H54 (cell line): Measurements from ENCODE around the gene MLXIP.
A peak's percentile ranks its signal among the peaks of the same experiment; 100 is the strongest.

Experiments used
- DNase-seq: peaks from one replicate; pipeline ENCODE4 v3.0.0; 2011; ENCODE audit warnings: low spot score, mixed read lengths; ENCODE audit not compliant: insufficient read length
- FAIRE-seq: peaks from 3 replicates; lab custom pipeline; 2011; peaks lifted over from hg19 to GRCh38; lab: Jason Lieb, UNC
- POLR2A ChIP-seq: IDR thresholded peaks from 2 replicates; pipeline ENCODE4 v1.6.1; 2011; ENCODE audit warnings: low read depth, mild to moderate bottlenecking, low read length

Gene MLXIP

DNA sequence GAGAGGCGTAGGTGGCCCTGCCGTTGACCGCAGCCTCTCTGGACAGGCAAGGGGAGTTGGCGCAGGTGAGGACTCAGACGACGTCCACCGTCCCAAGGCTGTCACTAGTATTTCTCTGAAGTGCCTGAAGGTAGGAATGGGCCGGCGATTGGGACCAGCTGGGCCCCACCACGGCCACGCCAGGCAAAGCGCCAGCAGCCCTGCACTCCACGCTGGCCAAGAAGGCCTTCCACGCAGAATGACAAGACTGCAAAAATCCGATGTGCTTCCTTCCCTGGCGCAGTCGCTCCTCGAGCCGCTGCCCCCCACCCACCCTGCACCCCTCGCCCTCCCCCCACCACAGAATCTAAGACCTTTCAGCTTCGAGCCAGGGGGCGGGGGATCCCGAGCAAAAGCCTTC lies 17.3 kb upstream of the MLXIP start:
- FAIRE-seq: no peak
- TF ChIP-seq POLR2A: no peak

DNA sequence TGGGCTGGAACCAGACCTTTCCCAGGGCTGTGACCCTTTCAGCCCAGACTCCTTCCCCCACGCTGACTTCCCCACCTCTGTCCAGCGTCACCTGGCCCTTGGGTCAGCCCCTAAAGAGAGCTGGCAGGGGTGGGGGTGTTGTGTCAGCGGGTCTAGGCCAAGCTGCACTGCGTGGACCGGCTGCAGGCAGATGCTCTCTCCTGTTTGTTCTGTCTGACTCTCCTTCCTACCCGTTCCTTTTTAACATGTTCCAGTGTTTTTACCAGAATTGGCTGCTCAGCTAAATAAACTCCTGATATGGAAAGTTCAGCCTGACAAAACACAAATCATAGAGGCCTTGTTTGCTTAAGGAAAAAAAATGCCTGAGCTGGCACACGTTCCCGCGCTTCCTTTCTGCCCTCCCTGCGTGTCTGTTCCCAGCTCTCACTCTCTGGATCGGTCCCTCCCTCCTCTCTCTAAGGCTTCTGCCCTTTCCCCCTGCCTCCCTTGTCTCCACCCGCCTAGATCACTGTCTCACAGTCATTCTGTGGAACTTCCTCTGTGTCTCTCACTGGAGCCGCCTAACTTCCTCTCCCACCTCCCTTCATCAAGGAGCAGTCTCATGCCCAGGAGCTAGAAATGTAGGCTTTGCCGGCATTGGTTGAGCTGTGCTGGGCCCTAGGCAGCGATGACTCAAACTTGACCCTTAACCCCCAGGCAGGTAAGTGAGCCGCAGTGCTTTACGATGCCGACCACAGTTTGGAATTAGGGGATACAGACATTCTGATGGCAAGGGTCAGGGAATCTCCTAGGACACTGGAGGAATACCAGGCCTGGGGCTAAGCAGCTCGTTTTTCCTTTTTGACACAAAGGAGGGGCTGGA lies 15.5 kb upstream of the MLXIP start:
- peak; percentile 68 for DNase-seq
- no peak for TF ChIP-seq POLR2A
- FAIRE-seq: no peak

More for the DNA sequence above, 17.3 kb upstream of the MLXIP start:
- no peak for DNase-seq

DNA sequence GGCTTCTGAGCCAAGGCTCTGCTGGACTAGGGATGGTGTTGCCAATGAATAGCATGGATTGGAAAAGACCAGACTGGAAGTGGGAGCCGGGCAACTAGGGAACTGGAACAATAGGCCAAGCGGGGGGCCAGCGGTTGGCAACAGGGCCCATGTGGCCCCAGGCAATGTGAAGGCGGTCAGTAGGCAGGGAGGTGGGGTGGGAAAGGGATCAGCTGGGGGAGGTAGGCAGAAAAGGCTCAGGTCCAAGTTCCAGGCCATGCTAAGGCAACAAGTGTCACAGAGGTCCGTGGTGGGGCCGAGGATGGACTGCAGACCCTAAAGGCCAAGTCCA lies 14.9 kb upstream of the MLXIP start:
- no peak for TF ChIP-seq POLR2A
- FAIRE-seq (no peak), DNase-seq (no peak)

- no peak for FAIRE-seq
Observed at GRCh38 chr12:122064025-122064777, 14.4 kb upstream of the MLXIP start.

DNA sequence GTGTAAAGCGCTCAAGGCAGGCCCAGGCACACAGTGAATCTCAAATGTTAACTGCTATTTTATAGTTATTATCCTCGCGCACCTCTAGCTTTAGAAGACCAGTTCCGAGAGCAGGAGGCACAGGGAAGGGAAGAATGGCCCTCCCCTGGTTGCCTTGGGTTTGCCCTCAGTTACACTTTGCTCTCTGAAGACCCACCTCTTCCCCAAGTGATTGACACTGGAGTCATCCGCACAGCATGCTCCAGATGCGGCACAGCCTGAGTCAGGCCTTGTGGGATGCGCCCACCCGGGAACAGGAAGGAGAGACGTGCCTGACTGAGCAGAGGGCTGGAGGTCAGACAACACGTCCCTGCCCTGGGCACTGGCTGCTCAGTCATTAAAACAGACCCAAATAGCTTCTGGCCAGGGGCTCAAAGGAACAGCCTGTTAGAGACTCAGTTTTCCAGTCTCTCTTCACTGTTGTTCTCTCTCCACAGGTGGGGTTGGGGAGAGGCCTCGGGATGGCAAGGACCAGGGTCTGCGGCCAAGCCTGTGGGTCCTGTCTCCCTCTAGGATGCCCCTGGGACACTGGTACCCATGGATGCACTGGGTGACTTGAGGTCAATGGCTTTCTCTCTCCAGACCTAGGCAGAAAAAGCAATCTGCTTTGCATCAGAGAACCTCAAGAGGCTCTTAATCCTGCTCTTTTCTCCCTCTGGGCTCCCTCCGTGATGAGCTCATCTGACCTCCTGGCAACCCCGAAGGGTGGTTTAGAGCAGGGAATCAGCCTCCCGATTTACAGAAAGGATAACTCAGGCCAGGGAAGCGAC lies 13.6 kb upstream of the MLXIP start:
- TF ChIP-seq POLR2A: peak; percentile 53; the same call in 1 of the 2 replicates
- DNase-seq (peak; percentile 72), FAIRE-seq (peak; percentile 89)

More at GRCh38 chr12:122064025-122064777, 14.4 kb upstream of the MLXIP start:
- TF ChIP-seq POLR2A: no peak
- DNase-seq: peak; percentile 81

DNA sequence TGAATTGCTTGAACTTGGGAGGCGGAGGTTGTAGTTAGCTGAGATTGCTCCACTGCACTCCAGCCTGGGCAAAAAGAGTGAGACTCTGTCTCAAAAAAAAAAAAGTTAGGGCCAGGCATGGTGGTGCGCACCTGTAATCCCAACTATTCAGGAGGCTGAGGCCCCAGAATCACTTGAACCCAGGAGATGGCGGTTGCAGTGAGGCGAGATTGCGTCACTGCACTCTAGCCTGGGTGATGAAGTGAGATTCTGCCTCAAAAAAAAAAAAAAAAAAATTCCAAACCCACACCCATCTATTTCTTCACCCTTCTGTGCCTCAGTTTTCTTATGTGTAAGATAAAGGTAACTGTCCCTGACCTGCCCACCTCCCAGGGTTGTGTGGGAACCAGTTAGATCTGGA lies 11.0 kb upstream of the MLXIP start:
- no peak for TF ChIP-seq POLR2A
- DNase-seq: no peak
- FAIRE-seq: no peak

- TF ChIP-seq POLR2A: no peak
- DNase-seq: no peak
- no peak for FAIRE-seq
Observed at GRCh38 chr12:122067966-122068365, 10.6 kb upstream of the MLXIP start.

DNA sequence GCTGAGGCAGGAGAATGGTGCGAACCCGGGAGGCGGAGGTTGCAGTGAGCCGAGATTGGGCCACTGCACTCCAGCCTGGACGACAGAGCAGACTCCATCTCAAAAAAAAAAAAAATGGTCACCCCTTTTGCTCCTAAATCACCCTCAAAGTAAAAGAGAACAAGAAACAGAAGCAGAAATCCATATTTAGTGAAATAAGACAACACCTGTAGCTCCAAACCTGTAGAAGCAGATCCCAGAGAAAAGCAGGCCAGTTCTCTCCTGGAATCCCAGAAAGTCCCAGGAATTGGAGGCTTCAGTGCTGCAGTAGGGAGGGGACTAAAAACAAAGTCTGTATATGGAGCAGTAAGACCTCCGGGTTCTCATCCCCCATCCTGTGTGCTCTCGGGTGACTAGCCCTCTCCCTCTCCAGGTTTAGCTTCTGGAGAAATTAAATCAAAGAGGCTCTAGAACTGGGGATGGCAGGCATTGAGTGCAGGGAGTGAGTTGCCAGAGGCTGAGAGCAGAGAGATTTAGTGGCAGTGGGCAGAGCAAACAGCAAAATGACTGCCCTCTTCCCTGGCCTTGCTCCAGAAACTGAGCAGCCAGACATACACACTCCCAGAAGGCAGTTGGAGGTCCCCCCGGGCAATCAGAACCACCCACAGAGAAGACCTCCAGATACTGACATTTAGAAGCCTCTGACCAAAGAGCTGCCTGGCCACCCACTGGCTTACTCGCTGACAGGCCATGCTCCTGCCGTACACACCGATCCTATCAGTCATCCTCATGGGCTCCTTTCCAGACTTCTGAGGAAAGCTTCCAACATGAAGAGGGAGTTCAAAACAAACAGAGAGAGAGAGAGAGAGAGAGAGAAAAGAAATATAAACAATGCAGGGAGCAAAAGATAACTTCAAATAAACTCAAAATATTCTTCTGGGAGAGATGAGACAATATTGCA lies 6.3 kb upstream of the MLXIP start:
- no peak for TF ChIP-seq POLR2A
- DNase-seq: peak; percentile 75
- FAIRE-seq: peak; percentile 91

DNA sequence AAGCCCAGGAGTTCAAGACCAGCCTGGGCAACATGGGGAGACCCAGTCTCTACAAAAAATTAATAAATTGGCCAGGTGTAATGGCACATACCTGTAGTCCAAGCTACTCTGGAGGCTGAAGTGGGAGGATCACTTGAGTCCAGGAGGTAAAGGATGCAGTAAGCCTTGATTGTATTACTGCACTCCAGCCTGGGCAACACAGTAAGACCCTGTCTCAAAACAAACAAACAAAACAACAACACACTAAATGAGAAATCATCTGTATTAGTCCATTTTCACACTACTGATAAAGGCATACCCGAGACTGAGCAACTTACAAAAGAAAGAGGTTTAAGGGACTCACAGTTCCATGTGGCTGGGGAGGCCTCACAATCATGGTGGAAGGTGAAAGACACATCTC lies 4.7 kb upstream of the MLXIP start:
- TF ChIP-seq POLR2A: no peak
- FAIRE-seq: no peak
- DNase-seq: no peak

GRCh38 chr12:122076743-122077495 lies 1.6 kb upstream of the MLXIP start:
- TF ChIP-seq POLR2A: no peak
- DNase-seq: no peak
- no peak for FAIRE-seq

DNA sequence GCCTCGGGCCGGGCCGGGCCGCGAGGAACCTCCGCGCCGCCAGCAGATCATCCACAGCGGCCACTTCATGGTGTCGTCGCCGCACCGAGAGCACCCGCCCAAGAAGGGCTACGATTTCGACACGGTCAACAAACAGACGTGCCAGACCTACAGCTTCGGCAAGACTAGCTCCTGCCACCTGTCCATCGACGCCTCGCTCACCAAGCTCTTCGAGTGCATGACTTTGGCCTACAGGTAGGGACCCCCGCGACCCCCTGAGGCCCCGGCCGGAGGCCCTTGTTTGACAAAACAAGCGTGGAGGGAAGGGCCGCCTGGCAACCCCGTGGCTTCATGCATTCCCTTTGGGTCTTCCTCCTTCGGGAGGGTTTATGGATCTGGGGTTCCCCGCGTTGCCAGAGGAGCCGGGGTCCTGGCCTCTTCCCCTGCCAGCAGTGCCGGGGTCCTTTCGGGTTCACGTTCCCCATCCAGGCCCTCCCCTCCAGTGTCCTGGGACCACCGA lies 526 bp downstream of the MLXIP start:
- no peak for DNase-seq
- FAIRE-seq: no peak
- no peak for TF ChIP-seq POLR2A

- DNase-seq (no peak), FAIRE-seq (no peak)
- no peak for TF ChIP-seq POLR2A
Observed at GRCh38 chr12:122079532-122080081, 1.1 kb downstream of the MLXIP start.
